SK-N-SH treated with all-trans-retinoic acid at 6 μM for 48 hours (cell line): ENCODE measurements around the gene PAEP.

Experiments used
- ATAC-seq: fragments of 200-7000 bp; cut with Tn5 transposase; 3 replicates; pipeline ENCODE4 v1.9.1; 2020; ENCODE audit warnings: mild to moderate bottlenecking, moderate library complexity
- BACH2 ChIP-seq: fragments of 250-450 bp; sonication (Bioruptor Pico); IDR thresholded peaks from 2 replicates; pipeline ENCODE4 v1.9.0; 2021; ENCODE audit warnings: mild to moderate bottlenecking, borderline replicate concordance
- CREB5 ChIP-seq: fragments of 250-450 bp; sonication (Bioruptor Pico); IDR thresholded peaks from 2 replicates; pipeline ENCODE4 v1.5.1; 2020; ENCODE audit warnings: low read depth, mild to moderate bottlenecking, moderate library complexity
- CSDC2 ChIP-seq: fragments of 250-450 bp; sonication (Bioruptor Pico); IDR thresholded peaks from 2 replicates; pipeline ENCODE4 v1.5.0; 2020; ENCODE audit warnings: mild to moderate bottlenecking, moderate library complexity
- ESRRG ChIP-seq: fragments of 250-450 bp; sonication (Bioruptor Pico); IDR thresholded peaks from 2 replicates; pipeline ENCODE4 v1.6.1; 2021; ENCODE audit warnings: mild to moderate bottlenecking
- GLIS3 ChIP-seq: fragments of 250-450 bp; sonication (Bioruptor Pico); IDR thresholded peaks from 2 replicates; pipeline ENCODE4 v1.5.0; 2020; ENCODE audit warnings: mild to moderate bottlenecking, moderate library complexity
- ISL1 ChIP-seq: fragments of 250-450 bp; sonication (Bioruptor Pico); IDR thresholded peaks from 2 replicates; pipeline ENCODE4 v2.1.2; 2022; ENCODE audit warnings: mild to moderate bottlenecking, moderate library complexity
- OSR1 ChIP-seq: fragments of 250-450 bp; sonication (Bioruptor Pico); IDR thresholded peaks from 2 replicates; pipeline ENCODE4 v1.8.0; 2022; ENCODE audit warnings: moderate library complexity, mild to moderate bottlenecking, inconsistent platforms
- POU6F1 ChIP-seq: fragments of 250-450 bp; sonication (Bioruptor Pico); IDR thresholded peaks from 2 replicates; pipeline ENCODE4 v1.8.0; 2021; ENCODE audit warnings: low read depth, mild to moderate bottlenecking, moderate library complexity, borderline replicate concordance
- PPARA ChIP-seq: fragments of 250-450 bp; sonication (Bioruptor Pico); IDR thresholded peaks from 2 replicates; pipeline ENCODE4 v1.5.0; 2020; ENCODE audit warnings: mild to moderate bottlenecking, borderline replicate concordance
- RARB ChIP-seq: fragments of 250-450 bp; sonication (Bioruptor Pico); IDR thresholded peaks from 2 replicates; pipeline ENCODE4 v1.8.0; 2021; ENCODE audit warnings: mild to moderate bottlenecking, moderate library complexity
- SNAI2 ChIP-seq: fragments of 250-450 bp; sonication (Bioruptor Pico); IDR thresholded peaks from 2 replicates; pipeline ENCODE4 v1.5.0; 2020; ENCODE audit warnings: mild to moderate bottlenecking, moderate library complexity
- TCF4 ChIP-seq: fragments of 250-450 bp; sonication (Bioruptor Pico); IDR thresholded peaks from 2 replicates; pipeline ENCODE4 v1.8.0; 2021; ENCODE audit warnings: mild to moderate bottlenecking, moderate library complexity, borderline replicate concordance
- TOX ChIP-seq: fragments of 250-450 bp; sonication (Bioruptor Pico); IDR thresholded peaks from 2 replicates; pipeline ENCODE4 v1.8.0; 2021; ENCODE audit warnings: mild to moderate bottlenecking, moderate library complexity, borderline replicate concordance
- ZFP3 ChIP-seq: fragments of 250-450 bp; sonication (Bioruptor Pico); IDR thresholded peaks from 2 replicates; pipeline ENCODE4 v1.5.0; 2020; ENCODE audit warnings: mild to moderate bottlenecking, moderate library complexity
- ZNF70 ChIP-seq: fragments of 450-650 bp; formaldehyde crosslinking; IDR thresholded peaks from 2 replicates; pipeline ENCODE4 v1.5.0; 2020; ENCODE audit warnings: mild to moderate bottlenecking, moderate library complexity
- ZNF8 ChIP-seq: fragments of 450-650 bp; formaldehyde crosslinking; IDR thresholded peaks from 2 replicates; pipeline ENCODE4 v1.5.0; 2020; ENCODE audit warnings: mild to moderate bottlenecking, moderate library complexity
- TF ChIP-seq, protein P1 (sequence below): fragments of 250-450 bp; sonication (Bioruptor Pico); IDR thresholded peaks from 2 replicates; pipeline ENCODE4 v1.5.0; 2020; ENCODE audit warnings: mild to moderate bottlenecking, moderate library complexity
- TF ChIP-seq, protein P2 (sequence below): fragments of 250-450 bp; sonication (Bioruptor Pico); IDR thresholded peaks from 2 replicates; pipeline ENCODE4 v1.5.1; 2021; ENCODE audit warnings: mild to moderate bottlenecking, moderate library complexity
- TF ChIP-seq, protein P3 (sequence below): fragments of 250-450 bp; sonication (Bioruptor Pico); IDR thresholded peaks from 2 replicates; pipeline ENCODE4 v1.8.0; 2020; ENCODE audit warnings: mild to moderate bottlenecking, moderate library complexity, borderline replicate concordance

Gene PAEP

DNA sequence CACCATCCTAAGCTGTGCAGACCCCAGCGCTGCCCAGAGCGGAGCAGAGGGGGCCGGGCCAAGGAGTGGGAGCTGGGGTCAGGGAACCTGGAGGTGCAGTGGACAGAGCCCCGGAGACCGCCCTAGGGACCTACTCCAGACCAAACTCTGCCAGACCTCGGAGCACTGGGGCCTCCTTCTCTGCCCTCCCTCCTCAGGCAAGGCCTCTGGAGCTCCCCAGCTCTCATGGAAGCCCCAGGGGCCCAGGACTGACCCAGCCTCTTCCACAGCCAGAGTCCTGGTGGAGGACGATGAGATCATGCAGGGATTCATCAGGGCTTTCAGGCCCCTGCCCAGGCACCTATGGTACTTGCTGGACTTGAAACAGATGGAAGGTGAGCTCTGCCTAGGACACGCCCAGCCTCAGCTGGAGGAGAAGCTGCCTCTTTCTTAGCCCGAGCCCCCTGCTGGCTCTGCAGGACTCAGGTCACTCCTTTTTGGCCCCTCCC lies 3.6 kb downstream of the PAEP start:
- ATAC-seq, result no peak
- TF ChIP-seq PPARA (CRISPR knock-in tag) (no peak), GLIS3 (CRISPR knock-in tag) (no peak), BACH2 (CRISPR knock-in tag) (no peak), ZFP3 (no peak), ZNF70 (no peak), ZNF8 (CRISPR knock-in tag) (no peak), TCF4 (CRISPR knock-in tag) (no peak), ESRRG (CRISPR knock-in tag) (no peak), CREB5 (CRISPR knock-in tag) (no peak), POU6F1 (CRISPR knock-in tag) (no peak)
- TF ChIP-seq, protein P1, sequence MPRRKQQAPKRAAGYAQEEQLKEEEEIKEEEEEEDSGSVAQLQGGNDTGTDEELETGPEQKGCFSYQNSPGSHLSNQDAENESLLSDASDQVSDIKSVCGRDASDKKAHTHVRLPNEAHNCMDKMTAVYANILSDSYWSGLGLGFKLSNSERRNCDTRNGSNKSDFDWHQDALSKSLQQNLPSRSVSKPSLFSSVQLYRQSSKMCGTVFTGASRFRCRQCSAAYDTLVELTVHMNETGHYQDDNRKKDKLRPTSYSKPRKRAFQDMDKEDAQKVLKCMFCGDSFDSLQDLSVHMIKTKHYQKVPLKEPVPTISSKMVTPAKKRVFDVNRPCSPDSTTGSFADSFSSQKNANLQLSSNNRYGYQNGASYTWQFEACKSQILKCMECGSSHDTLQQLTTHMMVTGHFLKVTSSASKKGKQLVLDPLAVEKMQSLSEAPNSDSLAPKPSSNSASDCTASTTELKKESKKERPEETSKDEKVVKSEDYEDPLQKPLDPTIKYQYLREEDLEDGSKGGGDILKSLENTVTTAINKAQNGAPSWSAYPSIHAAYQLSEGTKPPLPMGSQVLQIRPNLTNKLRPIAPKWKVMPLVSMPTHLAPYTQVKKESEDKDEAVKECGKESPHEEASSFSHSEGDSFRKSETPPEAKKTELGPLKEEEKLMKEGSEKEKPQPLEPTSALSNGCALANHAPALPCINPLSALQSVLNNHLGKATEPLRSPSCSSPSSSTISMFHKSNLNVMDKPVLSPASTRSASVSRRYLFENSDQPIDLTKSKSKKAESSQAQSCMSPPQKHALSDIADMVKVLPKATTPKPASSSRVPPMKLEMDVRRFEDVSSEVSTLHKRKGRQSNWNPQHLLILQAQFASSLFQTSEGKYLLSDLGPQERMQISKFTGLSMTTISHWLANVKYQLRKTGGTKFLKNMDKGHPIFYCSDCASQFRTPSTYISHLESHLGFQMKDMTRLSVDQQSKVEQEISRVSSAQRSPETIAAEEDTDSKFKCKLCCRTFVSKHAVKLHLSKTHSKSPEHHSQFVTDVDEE (CRISPR knock-in tag), result no peak
- TF ChIP-seq, protein P2, sequence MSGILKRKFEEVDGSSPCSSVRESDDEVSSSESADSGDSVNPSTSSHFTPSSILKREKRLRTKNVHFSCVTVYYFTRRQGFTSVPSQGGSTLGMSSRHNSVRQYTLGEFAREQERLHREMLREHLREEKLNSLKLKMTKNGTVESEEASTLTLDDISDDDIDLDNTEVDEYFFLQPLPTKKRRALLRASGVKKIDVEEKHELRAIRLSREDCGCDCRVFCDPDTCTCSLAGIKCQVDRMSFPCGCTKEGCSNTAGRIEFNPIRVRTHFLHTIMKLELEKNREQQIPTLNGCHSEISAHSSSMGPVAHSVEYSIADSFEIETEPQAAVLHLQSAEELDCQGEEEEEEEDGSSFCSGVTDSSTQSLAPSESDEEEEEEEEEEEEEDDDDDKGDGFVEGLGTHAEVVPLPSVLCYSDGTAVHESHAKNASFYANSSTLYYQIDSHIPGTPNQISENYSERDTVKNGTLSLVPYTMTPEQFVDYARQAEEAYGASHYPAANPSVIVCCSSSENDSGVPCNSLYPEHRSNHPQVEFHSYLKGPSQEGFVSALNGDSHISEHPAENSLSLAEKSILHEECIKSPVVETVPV (CRISPR knock-in tag), result no peak

GRCh38 chr9:135565636-135566035 lies 4.1 kb downstream of the PAEP start:
- TF ChIP-seq, protein P1 (CRISPR knock-in tag), result no peak
- TF ChIP-seq CSDC2 (CRISPR knock-in tag) (no peak), ISL1 (CRISPR knock-in tag) (no peak), PPARA (CRISPR knock-in tag) (no peak), POU6F1 (CRISPR knock-in tag) (no peak), RARB (CRISPR knock-in tag) (no peak), TCF4 (CRISPR knock-in tag) (no peak), BACH2 (CRISPR knock-in tag) (no peak), ZNF8 (CRISPR knock-in tag) (no peak), GLIS3 (CRISPR knock-in tag) (no peak), SNAI2 (CRISPR knock-in tag) (no peak), TOX (CRISPR knock-in tag) (no peak), CREB5 (CRISPR knock-in tag) (no peak), OSR1 (CRISPR knock-in tag) (no peak), ZFP3 (no peak), ZNF70 (no peak), ESRRG (CRISPR knock-in tag) (no peak)
- TF ChIP-seq, protein P3, sequence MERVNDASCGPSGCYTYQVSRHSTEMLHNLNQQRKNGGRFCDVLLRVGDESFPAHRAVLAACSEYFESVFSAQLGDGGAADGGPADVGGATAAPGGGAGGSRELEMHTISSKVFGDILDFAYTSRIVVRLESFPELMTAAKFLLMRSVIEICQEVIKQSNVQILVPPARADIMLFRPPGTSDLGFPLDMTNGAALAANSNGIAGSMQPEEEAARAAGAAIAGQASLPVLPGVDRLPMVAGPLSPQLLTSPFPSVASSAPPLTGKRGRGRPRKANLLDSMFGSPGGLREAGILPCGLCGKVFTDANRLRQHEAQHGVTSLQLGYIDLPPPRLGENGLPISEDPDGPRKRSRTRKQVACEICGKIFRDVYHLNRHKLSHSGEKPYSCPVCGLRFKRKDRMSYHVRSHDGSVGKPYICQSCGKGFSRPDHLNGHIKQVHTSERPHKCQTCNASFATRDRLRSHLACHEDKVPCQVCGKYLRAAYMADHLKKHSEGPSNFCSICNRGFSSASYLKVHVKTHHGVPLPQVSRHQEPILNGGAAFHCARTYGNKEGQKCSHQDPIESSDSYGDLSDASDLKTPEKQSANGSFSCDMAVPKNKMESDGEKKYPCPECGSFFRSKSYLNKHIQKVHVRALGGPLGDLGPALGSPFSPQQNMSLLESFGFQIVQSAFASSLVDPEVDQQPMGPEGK (CRISPR knock-in tag), result no peak
- TF ChIP-seq, protein P2 (CRISPR knock-in tag), result no peak
- no peak for ATAC-seq
